Measurements from ENCODE around the gene POU4F2.
"Not testable (repeated sequence)": the region's sequence is repeated elsewhere in the genome, so short reads cannot be mapped to it uniquely, and the experiment has no call there.

Gene POU4F2

GRCh38 chr4:146655521-146655856 lies 16.8 kb downstream of the POU4F2 start:
- FAIRE-seq: no peak

GRCh38 chr4:146661367-146661766 lies 22.7 kb downstream of the POU4F2 start:
- FAIRE-seq: no peak

- FAIRE-seq: not testable (repeated sequence)
Observed at GRCh38 chr4:146663968-146664311, 25.2 kb downstream of the POU4F2 start.

- no peak for FAIRE-seq
Observed at GRCh38 chr4:146674829-146675570, 36.3 kb downstream of the POU4F2 start.
